ENCODE data around the gene PLCB1.

DNA sequence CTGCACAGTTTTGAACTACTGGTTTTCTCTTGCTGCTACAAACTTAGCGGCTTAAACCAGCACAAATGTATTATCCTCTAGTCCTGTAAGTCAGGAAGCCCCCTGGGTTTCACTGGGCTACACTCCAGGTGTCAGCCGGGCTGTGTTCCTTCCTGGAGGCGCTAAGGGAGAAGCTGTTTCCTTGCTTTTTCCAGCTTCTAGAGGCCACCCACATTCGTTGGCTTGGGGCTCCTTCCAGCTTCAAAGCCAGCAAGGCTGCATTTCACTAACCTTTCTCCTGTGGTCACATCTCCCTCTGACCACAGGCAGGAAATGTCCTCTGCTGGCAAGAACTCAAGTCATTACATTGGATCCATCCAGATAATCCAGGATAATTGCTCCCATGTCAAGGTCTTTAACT is 586.2 kb downstream of the PLCB1 start:
- no peak for TF ChIP-seq GATA2 (IDR thresholded peaks at IDR 0.05; ENCODE audit: low read depth, low read length)
- no peak for TF ChIP-seq GATA3 (IDR thresholded peaks at IDR 0.05; ENCODE audit: low read depth, low read length)
